HG03095 (cell line): ENCODE data around the gene RPL10.

Experiments
- ATAC-seq: cut with Tn5 transposase; IDR thresholded peaks from one replicate; pipeline ENCODE4 v1.9.1; 2021; ENCODE audit warnings: moderate library complexity; ENCODE audit not compliant: unreplicated experiment

The RPL10 gene

DNA sequence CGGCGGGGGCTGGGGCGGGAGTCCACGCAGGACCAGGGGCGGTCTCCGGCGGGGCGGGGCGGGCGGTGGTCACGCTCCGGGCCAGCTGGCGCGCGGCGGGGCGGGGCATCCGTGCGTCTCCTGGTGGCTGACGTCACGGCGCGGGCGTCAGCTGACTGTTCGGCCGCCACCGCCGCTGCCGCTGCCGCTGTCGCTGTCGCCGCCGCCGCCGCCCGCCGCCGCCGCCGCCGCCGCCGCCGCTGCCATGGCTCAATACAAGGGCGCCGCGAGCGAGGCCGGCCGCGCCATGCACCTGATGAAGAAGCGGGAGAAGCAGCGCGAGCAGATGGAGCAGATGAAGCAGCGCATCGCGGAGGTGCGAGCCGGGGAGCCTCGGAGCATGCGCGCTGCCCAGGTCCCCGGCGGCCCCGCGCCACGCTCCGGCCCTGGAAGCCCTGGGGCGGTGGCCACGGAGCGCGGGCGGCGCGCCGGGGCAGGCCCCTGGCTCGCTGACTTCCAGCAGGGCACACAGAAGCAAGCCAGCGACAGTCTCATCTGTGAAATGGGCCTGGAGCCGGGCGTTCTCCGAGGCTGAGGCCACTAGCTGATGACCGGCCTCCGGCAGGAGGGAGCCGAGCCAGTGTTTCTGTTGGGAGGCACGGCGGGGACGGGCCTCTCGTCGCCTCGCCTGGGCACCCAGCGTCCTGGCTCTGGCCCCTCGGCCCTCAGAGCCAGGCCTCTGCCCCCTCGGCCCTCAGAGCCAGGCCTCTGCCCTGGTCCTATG is 46.0 kb downstream of the RPL10 start, which contains the start of gene FAM50A:
Gene FAM50A, plus strand, starts transcription at position 150 of the 763 bp plus-strand sequence. Its CDS starts 95 bp downstream, at position 245.
- ATAC-seq: peak; percentile 49

DNA sequence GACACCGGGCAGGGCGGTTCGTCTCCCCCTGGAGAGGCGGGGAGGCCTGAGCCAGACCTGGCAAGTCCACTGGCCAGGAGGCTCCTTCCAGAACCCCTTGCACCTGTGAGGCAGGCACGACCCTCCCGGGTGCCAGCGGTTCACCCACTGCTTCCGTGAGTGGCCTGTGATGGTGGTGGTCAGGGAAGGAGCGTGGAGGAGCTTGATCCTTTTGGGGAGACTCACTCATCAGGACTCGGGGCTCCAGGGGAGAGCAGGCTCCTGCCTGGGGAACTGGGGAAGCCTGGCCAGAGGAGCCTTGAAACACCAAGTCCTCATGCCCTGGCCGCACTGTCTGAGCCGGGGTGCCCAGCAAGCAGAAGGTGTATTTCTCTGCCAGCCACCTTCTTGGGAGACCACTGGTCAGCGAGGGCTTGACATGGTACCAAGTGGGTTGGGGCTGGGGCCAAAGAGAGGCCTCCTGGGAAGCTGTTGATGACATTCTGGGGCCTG is 46.6 kb downstream of the RPL10 start:
- ATAC-seq: no peak

DNA sequence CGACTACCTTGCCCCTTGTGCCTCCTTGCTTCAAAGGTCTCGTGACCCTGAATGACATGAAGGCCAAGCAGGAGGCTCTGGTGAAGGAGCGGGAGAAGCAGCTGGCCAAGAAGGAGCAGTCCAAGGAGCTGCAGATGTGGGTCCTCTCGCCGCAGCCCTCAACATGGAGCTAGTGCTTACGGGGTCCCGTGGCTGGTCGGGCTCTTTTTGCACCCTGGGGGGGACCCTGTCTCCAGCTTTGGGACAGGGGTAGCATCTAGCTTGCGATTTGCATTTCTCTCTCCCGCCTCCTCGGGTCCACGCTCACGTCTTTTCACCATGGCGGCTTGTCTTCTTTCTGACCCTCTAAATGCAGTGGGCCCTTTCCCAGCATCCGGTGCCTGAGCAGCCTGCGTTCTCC is 47.6 kb downstream of the RPL10 start:
- no peak for ATAC-seq

DNA sequence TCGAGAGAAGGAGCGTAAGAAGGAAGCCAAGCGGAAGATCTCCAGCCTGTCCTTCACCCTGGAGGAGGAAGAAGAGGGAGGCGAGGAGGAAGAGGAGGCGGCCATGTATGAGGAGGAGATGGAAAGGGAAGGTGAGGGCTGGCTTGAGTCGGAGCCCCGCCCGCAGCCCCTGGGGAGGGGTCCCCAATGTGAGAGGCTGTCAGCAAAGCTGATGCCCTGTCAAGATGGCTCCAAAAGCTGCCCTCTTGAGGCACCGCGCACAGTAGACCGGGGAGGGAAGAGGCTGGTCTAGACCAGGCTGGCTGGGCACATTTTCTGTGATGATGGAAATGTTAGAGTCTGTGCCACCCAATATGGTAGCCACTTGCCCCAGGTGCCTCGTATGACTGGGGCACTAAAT is 48.3 kb downstream of the RPL10 start:
- ATAC-seq: no peak

DNA sequence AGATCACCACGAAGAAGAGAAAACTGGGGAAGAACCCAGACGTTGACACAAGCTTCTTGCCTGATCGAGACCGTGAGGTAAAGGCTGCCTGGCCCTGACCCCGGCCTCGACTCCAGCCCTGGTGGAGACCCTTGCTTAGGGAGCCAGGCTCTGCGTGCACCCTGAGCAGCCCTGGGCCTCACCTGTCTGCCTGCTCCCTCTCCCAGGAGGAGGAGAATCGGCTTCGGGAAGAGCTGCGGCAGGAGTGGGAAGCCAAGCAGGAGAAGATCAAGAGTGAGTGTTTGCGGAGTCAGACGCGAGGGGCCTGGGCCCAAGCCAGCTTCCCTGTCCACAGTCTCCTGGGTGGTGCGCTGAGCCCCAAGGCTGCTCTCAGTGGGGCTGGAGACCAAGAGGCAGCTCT is 50.3 kb downstream of the RPL10 start:
- ATAC-seq: no peak

DNA sequence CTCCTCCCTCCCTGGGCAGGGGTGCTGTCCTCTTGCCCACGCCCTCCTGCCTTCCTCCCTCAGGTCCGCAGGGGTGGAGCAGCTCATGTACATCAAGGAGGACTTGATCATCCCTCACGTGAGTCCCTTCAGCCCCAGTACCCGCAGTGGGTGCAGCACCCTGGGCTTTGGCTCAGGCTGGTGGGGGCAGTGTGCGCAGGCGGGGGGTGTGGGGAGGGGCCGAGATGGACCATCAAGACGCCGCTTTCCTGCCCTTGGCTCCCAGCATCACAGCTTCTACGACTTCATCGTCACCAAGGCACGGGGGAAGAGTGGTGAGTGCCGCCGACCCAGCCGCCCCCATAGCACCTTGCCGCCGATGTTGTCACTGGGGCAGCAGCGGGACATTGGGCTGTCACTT is 51.4 kb downstream of the RPL10 start:
- ATAC-seq: no peak

DNA sequence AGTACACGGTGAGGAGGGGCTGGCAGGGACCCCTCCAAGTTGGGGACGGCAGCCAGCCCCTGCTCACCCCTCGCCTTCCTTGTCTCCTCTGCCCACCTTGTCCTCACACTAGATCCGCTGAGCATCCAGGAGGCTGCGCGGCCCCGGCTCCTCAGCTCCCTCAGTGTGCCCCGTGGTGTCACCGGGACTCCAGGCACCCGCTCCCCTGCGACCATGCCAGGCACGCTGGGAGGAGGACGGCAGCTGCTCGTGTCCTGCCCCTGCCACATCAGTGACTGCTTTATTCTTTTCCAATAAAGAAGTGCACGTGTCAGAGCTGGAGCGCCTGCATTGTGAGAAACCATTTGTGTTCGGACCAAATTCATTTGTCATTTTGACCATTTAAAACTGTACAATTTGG is 52.1 kb downstream of the RPL10 start:
- ATAC-seq: no peak
